SK-MEL-5 (cell line): ENCODE results near the gene STUB1. TPM values are rescaled to one million over a fixed set of nuclear protein-coding genes. Genes with fewer than 3 reads are reported as not detected.

Source experiments
- DNase-seq: peaks from one replicate; pipeline ENCODE4 v3.0.0-alpha.2; 2016; ENCODE audit warnings: low read depth, low spot score
- in situ Hi-C: cut with HindIII; loops from 2 replicates; pipeline ENCODE4 v1.10.0; 2016; ENCODE audit warnings: low sequenced_read_pairs, high pct_unique_total_duplicates, low pct_unique_long_range_greater_than_20kb
- total RNA-seq: library from RNA; depleted of rRNA; stranded (reverse); fragments of >200 nt; shearing (Covaris generic); gene quantifications from 2 replicates; pipeline ENCODE4 v1.2.3, GENCODE V29; 2014

The STUB1 gene
- total RNA-seq, 1 experiment from 2014 or later = 126 TPM

GRCh38 chr16:714079-714478, 33.9 kb downstream of the STUB1 start:
- no peak for DNase-seq
- in situ Hi-C loops = no loop called here

- peak; percentile 78 for DNase-seq
- in situ Hi-C loops = no loop called here
Measured at GRCh38 chr16:714558-715476, 34.6 kb downstream of the STUB1 start, which contains the start of gene METRN. TSS of gene METRN (plus strand) at chr16:715118. CDS start at chr16:715290, 172 bp downstream.

GRCh38 chr16:715477-716199, 35.4 kb downstream of the STUB1 start:
- in situ Hi-C loops = no loop called here

GRCh38 chr16:716200-716568, 36.0 kb downstream of the STUB1 start:
- in situ Hi-C loops = no loop called here
- DNase-seq = peak; percentile 69

More at GRCh38 chr16:715477-716199, 35.4 kb downstream of the STUB1 start:
- DNase-seq = no peak

GRCh38 chr16:716768-717325, 36.6 kb downstream of the STUB1 start:
- in situ Hi-C loops = no loop called here
- DNase-seq = no peak

GRCh38 chr16:717450-718245, 37.4 kb downstream of the STUB1 start:
- DNase-seq = no peak
- in situ Hi-C loops = no loop called here

- in situ Hi-C loops = no loop called here
- no peak for DNase-seq
Measured at GRCh38 chr16:718389-718788, 38.2 kb downstream of the STUB1 start.

GRCh38 chr16:718922-719321, 38.7 kb downstream of the STUB1 start:
- no peak for DNase-seq
- in situ Hi-C loops = no loop called here

GRCh38 chr16:719815-720446, 39.7 kb downstream of the STUB1 start:
- peak; percentile 59 for DNase-seq
- in situ Hi-C loops = no loop called here

- in situ Hi-C loops = no loop called here
- peak; percentile 77 for DNase-seq
Measured at GRCh38 chr16:720447-720989, 40.3 kb downstream of the STUB1 start.

- in situ Hi-C loops = no loop called here
- DNase-seq = peak; percentile 79
Measured at GRCh38 chr16:720990-721764, 41.0 kb downstream of the STUB1 start, which contains the start of gene ANTKMT. TSS of gene ANTKMT (plus strand) at chr16:721146. CDS start at chr16:721275, 129 bp downstream.

GRCh38 chr16:721765-722540, 41.7 kb downstream of the STUB1 start:
- no peak for DNase-seq
- in situ Hi-C loops = no loop called here

- no peak for DNase-seq
- in situ Hi-C loops = no loop called here
Measured at GRCh38 chr16:722835-723633, 42.8 kb downstream of the STUB1 start.

- in situ Hi-C loops = no loop called here
- DNase-seq = no peak
Measured at GRCh38 chr16:723695-724094, 43.5 kb downstream of the STUB1 start.
